Measurements from ENCODE around the gene CTXND1. TPM values are rescaled to one million over a fixed set of nuclear protein-coding genes. Genes with fewer than 3 reads are reported as not detected.

CTXND1 gene
- total RNA-seq, 1 experiment from 2014 or later: not detected

- H3K4me3 Mint-ChIP-seq (ENCODE audit: unreplicated experiment): no peak overlapping the region
- ChIA-PET POLR2A (no interaction called here), CTCF (interaction anchor here (0.6 kb wide), 1 partner anchor 33 kb away, joined by 4 read pairs; no protein-coding TSS in a partner anchor)
- peaks cover 12% of the 10 kb centered on the region for H3K27me3 Mint-ChIP-seq (ENCODE audit: insufficient read depth, unreplicated experiment)
- TF ChIP-seq, protein P1, sequence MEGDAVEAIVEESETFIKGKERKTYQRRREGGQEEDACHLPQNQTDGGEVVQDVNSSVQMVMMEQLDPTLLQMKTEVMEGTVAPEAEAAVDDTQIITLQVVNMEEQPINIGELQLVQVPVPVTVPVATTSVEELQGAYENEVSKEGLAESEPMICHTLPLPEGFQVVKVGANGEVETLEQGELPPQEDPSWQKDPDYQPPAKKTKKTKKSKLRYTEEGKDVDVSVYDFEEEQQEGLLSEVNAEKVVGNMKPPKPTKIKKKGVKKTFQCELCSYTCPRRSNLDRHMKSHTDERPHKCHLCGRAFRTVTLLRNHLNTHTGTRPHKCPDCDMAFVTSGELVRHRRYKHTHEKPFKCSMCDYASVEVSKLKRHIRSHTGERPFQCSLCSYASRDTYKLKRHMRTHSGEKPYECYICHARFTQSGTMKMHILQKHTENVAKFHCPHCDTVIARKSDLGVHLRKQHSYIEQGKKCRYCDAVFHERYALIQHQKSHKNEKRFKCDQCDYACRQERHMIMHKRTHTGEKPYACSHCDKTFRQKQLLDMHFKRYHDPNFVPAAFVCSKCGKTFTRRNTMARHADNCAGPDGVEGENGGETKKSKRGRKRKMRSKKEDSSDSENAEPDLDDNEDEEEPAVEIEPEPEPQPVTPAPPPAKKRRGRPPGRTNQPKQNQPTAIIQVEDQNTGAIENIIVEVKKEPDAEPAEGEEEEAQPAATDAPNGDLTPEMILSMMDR (IDR thresholded peaks at IDR 0.05; ENCODE audit: unreplicated experiment): no peak
- no peak for DNase-seq (ENCODE audit: unreplicated experiment)
- H3K27ac Mint-ChIP-seq (ENCODE audit: low read depth, unreplicated experiment): no peak overlapping the region
- intact Hi-C loops (cut with micrococcal nuclease): no loop called here
- H3K4me1 Mint-ChIP-seq (ENCODE audit: insufficient read depth, unreplicated experiment): no peaks in the 10 kb centered on the region
- no peaks in the 10 kb centered on the region for H3K9me3 Mint-ChIP-seq (ENCODE audit: unreplicated experiment)
- no peaks in the 10 kb centered on the region for H3K36me3 Mint-ChIP-seq (ENCODE audit: insufficient read depth, unreplicated experiment)
- no TSS peak for BruUV-seq (replicated peaks)
Observed at GRCh38 chr15:80289528-80290495, 37.8 kb upstream of the CTXND1 start.

GRCh38 chr15:80288131-80288530 is 36.1 kb upstream of the CTXND1 start:
- no peak for DNase-seq (ENCODE audit: unreplicated experiment)
- no peaks in the 10 kb centered on the region for H3K4me1 Mint-ChIP-seq (ENCODE audit: insufficient read depth, unreplicated experiment)
- TF ChIP-seq, protein P1 (IDR thresholded peaks at IDR 0.05; ENCODE audit: unreplicated experiment): no peak
- H3K27ac Mint-ChIP-seq (ENCODE audit: low read depth, unreplicated experiment): no peak overlapping the region
- intact Hi-C loops (cut with micrococcal nuclease): no loop called here
- CTCF ChIA-PET: interaction anchor here (0.7 kb wide), 1 partner anchor 556 kb away, joined by 3 read pairs; no protein-coding TSS in a partner anchor
- peaks cover 12% of the 10 kb centered on the region for H3K27me3 Mint-ChIP-seq (ENCODE audit: insufficient read depth, unreplicated experiment)
- no TSS peak for BruUV-seq (replicated peaks)
- no peaks in the 10 kb centered on the region for H3K36me3 Mint-ChIP-seq (ENCODE audit: insufficient read depth, unreplicated experiment)
- POLR2A ChIA-PET: interaction anchor here (0.6 kb wide), 1 partner anchor 380 kb away, joined by 4 read pairs; no protein-coding TSS in a partner anchor
- no peaks in the 10 kb centered on the region for H3K9me3 Mint-ChIP-seq (ENCODE audit: unreplicated experiment)
- no peak overlapping the region for H3K4me3 Mint-ChIP-seq (ENCODE audit: unreplicated experiment)

GRCh38 chr15:80286055-80286454 is 34.0 kb upstream of the CTXND1 start:
- no peak overlapping the region for H3K27ac Mint-ChIP-seq (ENCODE audit: low read depth, unreplicated experiment)
- ChIA-PET CTCF (no interaction called here), POLR2A (no interaction called here)
- H3K4me3 Mint-ChIP-seq (ENCODE audit: unreplicated experiment): no peak overlapping the region
- H3K9me3 Mint-ChIP-seq (ENCODE audit: unreplicated experiment): no peaks in the 10 kb centered on the region
- intact Hi-C loops (cut with micrococcal nuclease): no loop called here
- peaks cover 12% of the 10 kb centered on the region for H3K27me3 Mint-ChIP-seq (ENCODE audit: insufficient read depth, unreplicated experiment)
- TF ChIP-seq, protein P1 (IDR thresholded peaks at IDR 0.05; ENCODE audit: unreplicated experiment): no peak
- no peaks in the 10 kb centered on the region for H3K4me1 Mint-ChIP-seq (ENCODE audit: insufficient read depth, unreplicated experiment)
- H3K36me3 Mint-ChIP-seq (ENCODE audit: insufficient read depth, unreplicated experiment): no peaks in the 10 kb centered on the region
- no peak for DNase-seq (ENCODE audit: unreplicated experiment)
- BruUV-seq (replicated peaks): no TSS peak

GRCh38 chr15:80285379-80285778 is 33.4 kb upstream of the CTXND1 start:
- no peaks in the 10 kb centered on the region for H3K4me1 Mint-ChIP-seq (ENCODE audit: insufficient read depth, unreplicated experiment)
- intact Hi-C loops (cut with micrococcal nuclease): no loop called here
- DNase-seq (ENCODE audit: unreplicated experiment): no peak
- no peak overlapping the region for H3K4me3 Mint-ChIP-seq (ENCODE audit: unreplicated experiment)
- ChIA-PET POLR2A (no interaction called here), CTCF (interaction anchor here (0.5 kb wide), 1 partner anchor 778 kb away, joined by 3 read pairs; no protein-coding TSS in a partner anchor)
- H3K36me3 Mint-ChIP-seq (ENCODE audit: insufficient read depth, unreplicated experiment): no peaks in the 10 kb centered on the region
- no peaks in the 10 kb centered on the region for H3K9me3 Mint-ChIP-seq (ENCODE audit: unreplicated experiment)
- TF ChIP-seq, protein P1 (IDR thresholded peaks at IDR 0.05; ENCODE audit: unreplicated experiment): no peak
- BruUV-seq (replicated peaks): no TSS peak
- H3K27ac Mint-ChIP-seq (ENCODE audit: low read depth, unreplicated experiment): no peak overlapping the region
- H3K27me3 Mint-ChIP-seq (ENCODE audit: insufficient read depth, unreplicated experiment): peaks cover 12% of the 10 kb centered on the region
